ENCODE results near the gene PSENEN.
A peak's percentile ranks its signal among the peaks of the same experiment; 100 is the strongest.

The PSENEN gene

GRCh38 chr19:35773020-35773806 is 27.8 kb downstream of the PSENEN start:
- no peak for DNase-seq (ENCODE audit: low read depth)

DNA sequence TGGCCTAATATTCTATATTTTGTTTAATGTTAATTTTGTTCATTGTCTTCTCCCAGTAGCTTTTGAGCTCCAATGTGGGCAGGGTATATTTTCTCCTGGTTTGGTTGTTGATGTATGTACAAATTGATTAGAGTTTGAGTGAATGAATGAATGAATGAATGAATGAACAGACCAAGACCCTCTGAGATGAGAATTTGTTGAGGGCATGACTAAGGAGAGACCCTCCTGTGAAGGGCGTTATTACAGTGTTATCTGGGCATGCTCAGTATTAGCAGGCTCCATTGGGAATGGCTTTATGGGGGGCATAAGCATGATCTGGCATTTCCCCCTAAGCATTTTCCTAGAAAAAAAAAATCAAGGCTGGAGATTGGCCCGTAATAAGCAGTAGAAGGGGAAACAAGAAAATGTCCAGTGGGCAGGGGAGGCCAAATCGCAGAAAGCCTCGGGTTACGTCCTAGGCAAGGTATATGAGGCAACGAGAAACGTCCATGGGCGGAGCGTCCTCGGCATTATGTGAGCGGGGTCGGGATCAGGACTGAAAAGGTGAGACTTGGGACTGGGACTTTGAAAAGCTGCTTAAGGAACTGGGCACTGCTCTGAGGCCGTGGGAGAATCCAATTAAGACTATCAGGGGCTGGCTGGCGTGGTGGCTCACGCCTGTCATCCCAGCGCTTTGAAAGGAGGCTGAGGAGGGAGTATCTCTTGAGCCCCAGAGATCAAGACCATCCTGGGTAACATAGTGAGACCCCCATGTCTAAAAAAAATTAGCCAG is 29.0 kb downstream of the PSENEN start:
- DNase-seq (ENCODE audit: low read depth) = no peak

- no peak for DNase-seq (ENCODE audit: low read depth)
These were observed 29.5 kb downstream of the PSENEN start for GRCh38 chr19:35775046-35775297.

GRCh38 chr19:35775298-35776101 is 30.0 kb downstream of the PSENEN start, which contains the start of gene ARHGAP33:
Gene ARHGAP33, plus strand, starts transcription at chr19:35775564. Its CDS starts 95 bp downstream, at chr19:35775659.
- DNase-seq (ENCODE audit: low read depth) = peak; percentile 99

DNA sequence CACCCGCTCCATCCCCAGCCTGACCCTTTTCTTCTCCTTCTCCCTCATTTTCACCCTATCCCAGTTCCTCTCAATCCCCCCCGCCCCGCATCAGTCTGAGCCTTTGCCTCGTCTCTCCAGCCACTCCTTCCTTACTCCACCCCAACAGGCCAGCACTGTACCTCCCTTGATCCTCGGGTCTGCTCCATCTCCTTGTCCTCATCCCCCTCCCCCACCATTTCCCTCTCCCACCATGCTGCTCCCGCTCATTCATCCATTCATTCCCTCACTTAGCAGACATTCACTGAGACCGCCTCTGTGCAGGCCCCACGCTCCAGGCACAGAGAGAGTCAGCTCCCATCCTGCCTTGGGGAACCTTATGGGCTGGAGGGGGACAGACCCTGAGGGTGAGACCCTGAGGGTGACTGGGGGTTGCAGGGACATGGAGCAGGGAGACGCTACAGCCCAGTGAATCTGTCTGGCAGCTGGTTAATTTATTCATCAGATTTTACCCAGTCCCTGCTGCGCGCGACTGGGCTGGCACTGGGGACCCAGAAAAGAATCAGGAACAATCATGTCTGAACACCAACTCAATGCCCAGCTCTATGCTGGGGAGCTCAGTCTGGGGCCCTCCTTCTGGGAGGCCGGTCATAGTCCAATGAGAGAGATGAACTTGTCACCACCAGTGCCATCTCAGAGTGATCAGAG is 30.8 kb downstream of the PSENEN start:
- DNase-seq (ENCODE audit: low read depth) = no peak

GRCh38 chr19:35777086-35777841 is 31.8 kb downstream of the PSENEN start:
- no peak for DNase-seq (ENCODE audit: low read depth)

DNA sequence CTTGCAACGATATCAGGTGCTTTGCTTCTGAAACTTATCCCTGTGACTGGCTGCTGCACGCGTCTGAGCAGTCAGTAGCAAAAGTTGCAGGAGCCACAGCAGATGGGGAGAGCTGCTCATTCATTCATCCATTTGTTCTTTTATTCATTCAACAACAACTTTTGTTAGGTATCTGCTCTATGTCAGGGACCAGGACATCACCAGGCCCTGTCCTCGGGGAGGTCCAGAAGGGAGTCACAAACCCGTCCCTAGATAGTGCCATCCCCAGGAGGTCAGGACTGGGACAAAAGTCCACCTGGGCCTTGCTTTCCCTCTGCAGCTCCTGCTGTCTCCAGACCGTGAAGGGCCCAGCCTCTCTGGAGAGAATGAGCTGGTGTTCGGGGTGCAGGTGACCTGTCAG is 32.5 kb downstream of the PSENEN start:
- no peak for DNase-seq (ENCODE audit: low read depth)

GRCh38 chr19:35779033-35779432 is 33.6 kb downstream of the PSENEN start:
- DNase-seq (ENCODE audit: low read depth) = no peak

DNA sequence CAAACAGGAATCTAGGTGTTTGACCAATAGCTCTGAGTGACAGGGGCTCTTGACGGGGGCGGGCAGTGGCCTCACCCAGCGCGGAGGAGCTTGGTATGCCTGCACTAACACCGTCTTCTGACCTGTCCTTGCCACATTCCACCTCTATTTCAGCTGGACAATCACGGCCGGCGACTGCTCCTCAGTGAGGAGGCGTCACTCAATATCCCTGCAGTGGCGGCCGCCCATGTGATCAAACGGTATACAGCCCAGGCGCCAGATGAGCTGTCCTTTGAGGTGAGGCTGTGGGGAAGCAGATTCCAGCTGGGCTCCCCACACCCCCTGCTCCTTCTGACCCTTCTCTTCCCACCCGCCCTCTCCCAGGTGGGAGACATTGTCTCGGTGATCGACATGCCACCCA is 34.6 kb downstream of the PSENEN start:
- no peak for DNase-seq (ENCODE audit: low read depth)

DNA sequence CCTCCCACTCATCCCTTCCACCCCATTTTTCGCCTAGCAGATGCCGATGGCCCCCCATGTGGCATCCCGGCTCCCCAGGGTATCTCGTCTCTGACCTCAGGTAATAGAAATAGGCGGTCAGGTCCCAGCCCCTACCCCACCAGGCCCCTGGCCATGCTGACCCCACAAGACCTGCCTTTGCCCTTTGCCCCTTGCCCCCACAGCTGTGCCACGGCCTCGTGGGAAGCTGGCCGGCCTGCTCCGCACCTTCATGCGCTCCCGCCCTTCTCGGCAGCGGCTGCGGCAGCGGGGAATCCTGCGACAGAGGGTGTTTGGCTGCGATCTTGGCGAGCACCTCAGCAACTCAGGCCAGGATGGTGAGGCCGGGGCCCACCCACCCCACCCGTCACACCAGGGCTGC is 35.3 kb downstream of the PSENEN start:
- DNase-seq (ENCODE audit: low read depth) = no peak

GRCh38 chr19:35781650-35782049 is 36.2 kb downstream of the PSENEN start:
- DNase-seq (ENCODE audit: low read depth) = no peak

- DNase-seq (ENCODE audit: low read depth) = no peak
These were observed 37.1 kb downstream of the PSENEN start for GRCh38 chr19:35782589-35782988.

DNA sequence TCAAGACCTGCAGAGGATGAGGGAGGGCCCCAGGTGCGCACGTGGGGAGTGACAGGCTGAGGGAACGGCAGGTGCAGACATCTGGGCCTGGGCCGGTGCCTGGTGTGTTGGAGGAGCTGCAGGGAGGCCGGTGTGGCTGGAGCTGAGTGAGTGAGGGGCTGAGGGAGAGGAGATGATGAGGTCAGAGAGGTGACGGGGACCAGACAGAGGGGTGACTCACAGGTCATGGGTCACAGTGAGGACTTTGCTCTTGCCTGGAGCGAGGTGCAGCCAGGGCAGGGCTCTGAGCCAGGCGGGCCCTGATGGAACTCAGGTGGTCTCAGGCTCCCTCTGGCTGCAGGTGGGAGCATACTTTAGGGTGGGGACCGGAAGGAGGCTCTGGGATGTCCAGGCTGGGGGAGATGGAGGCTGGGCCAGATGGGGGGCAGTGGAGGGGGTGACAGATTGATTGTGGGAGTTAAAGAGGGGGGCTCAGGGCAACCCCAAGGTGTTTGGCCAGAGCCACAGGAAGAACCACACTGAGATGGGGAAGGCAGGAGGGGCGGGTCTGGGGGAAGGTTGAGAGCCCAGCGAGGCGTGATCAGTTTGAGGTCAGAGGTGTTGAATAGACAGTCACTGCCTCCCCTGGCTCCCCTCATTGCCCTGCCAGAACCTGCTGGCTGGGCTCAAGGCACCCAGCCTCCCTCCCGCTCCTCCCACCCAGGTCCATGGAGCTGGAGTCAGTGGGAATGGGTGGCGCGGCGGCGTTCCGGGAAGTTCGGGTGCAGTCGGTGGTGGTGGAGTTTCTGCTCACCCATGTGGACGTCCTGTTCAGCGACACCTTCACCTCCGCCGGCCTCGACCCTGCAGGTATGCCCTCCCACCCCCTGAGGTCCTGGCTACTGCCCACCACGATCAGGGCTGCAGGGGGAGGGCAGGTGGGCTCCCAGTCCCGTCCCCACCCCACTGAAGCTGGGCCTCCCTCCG is 38.3 kb downstream of the PSENEN start:
- DNase-seq (ENCODE audit: low read depth) = no peak

DNA sequence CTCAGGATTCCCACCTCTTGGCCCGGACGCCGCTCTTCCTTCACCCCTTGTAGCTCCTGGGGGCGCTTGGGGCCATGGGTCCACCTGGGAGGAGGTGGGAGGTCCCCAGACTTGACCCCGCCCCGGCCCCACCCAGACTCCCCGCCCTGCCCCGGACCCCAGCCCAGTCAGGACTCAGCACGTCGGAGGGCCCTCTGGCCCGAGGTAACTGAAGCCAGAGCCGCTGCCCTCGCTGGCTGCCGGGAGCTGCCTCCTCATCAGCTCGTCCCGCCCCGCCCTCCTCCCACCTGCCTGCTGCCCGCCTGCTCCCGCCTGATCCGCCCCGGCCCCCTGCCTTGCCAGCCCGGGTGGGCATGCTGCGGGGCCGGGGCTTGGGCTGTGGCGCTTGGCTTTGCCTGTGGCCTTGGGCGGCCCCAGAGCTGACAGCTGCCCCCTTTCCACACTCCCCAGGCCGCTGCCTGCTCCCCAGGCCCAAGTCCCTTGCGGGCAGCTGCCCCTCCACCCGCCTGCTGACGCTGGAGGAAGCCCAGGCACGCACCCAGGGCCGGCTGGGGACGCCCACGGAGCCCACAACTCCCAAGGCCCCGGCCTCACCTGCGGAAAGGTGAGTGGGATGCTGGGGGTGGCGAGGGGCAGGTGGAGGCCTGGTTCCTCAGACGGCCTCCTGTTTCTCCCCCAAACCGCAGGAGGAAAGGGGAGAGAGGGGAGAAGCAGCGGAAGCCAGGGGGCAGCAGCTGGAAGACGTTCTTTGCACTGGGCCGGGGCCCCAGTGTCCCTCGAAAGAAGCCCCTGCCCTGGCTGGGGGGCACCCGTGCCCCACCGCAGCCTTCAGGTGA is 39.3 kb downstream of the PSENEN start:
- no peak for DNase-seq (ENCODE audit: low read depth)

DNA sequence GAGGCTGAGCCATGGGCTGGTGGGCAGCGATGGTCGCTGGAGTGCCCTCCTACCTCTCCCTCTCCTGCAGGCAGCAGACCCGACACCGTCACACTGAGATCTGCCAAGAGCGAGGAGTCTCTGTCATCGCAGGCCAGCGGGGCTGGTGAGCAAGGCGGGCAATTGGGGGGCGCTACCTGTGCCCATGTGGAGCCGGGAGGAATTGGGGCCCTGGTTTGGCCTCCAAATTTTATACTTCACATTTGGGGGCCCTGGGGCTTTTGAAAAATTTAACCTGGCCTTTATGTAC is 39.8 kb downstream of the PSENEN start:
- no peak for DNase-seq (ENCODE audit: low read depth)

DNA sequence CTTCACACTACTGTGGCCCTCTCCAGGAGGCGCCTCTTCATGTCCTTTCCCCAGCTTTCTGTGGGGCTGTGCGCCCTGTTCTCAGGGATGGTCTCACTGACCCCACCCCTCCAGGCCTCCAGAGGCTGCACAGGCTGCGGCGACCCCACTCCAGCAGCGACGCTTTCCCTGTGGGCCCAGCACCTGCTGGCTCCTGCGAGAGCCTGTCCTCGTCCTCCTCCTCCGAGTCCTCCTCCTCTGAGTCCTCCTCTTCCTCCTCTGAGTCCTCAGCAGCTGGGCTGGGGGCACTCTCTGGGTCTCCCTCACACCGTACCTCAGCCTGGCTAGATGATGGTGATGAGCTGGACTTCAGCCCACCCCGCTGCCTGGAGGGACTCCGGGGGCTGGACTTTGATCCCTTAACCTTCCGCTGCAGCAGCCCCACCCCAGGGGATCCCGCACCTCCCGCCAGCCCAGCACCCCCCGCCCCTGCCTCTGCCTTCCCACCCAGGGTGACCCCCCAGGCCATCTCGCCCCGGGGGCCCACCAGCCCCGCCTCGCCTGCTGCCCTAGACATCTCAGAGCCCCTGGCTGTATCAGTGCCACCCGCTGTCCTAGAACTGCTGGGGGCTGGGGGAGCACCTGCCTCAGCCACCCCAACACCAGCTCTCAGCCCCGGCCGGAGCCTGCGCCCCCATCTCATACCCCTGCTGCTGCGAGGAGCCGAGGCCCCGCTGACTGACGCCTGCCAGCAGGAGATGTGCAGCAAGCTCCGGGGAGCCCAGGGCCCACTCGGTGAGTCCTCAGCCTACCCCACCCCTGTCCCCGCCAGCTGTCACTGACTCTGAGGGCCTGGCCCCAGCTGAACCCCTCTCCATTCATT is 41.1 kb downstream of the PSENEN start:
- DNase-seq (ENCODE audit: low read depth) = no peak

DNA sequence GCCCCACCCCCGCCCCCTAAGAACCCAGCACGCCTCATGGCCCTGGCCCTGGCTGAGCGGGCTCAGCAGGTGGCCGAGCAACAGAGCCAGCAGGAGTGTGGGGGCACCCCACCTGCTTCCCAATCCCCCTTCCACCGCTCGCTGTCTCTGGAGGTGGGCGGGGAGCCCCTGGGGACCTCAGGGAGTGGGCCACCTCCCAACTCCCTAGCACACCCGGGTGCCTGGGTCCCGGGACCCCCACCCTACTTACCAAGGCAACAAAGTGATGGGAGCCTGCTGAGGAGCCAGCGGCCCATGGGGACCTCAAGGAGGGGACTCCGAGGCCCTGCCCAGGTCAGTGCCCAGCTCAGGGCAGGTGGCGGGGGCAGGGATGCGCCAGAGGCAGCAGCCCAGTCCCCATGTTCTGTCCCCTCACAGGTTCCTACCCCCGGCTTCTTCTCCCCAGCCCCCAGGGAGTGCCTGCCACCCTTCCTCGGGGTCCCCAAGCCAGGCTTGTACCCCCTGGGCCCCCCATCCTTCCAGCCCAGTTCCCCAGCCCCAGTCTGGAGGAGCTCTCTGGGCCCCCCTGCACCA is 41.9 kb downstream of the PSENEN start:
- DNase-seq (ENCODE audit: low read depth) = no peak
